NCI-H2196 treated with DMSO at 0.1 percent for 48 hours (cell line): ENCODE measurements around the gene MIGA2.
"Not testable (repeated sequence)": the region's sequence is repeated elsewhere in the genome, so short reads cannot be mapped to it uniquely, and the experiment has no call there.

ENCODE experiments used
- DNase-seq: peaks from one replicate; lab custom pipeline; 2025; ENCODE audit not compliant: unreplicated experiment; lab: John Stamatoyannopoulos, UW

MIGA2 gene, protein sequence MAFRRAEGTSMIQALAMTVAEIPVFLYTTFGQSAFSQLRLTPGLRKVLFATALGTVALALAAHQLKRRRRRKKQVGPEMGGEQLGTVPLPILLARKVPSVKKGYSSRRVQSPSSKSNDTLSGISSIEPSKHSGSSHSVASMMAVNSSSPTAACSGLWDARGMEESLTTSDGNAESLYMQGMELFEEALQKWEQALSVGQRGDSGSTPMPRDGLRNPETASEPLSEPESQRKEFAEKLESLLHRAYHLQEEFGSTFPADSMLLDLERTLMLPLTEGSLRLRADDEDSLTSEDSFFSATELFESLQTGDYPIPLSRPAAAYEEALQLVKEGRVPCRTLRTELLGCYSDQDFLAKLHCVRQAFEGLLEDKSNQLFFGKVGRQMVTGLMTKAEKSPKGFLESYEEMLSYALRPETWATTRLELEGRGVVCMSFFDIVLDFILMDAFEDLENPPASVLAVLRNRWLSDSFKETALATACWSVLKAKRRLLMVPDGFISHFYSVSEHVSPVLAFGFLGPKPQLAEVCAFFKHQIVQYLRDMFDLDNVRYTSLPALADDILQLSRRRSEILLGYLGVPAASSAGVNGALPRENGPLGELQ

DNA sequence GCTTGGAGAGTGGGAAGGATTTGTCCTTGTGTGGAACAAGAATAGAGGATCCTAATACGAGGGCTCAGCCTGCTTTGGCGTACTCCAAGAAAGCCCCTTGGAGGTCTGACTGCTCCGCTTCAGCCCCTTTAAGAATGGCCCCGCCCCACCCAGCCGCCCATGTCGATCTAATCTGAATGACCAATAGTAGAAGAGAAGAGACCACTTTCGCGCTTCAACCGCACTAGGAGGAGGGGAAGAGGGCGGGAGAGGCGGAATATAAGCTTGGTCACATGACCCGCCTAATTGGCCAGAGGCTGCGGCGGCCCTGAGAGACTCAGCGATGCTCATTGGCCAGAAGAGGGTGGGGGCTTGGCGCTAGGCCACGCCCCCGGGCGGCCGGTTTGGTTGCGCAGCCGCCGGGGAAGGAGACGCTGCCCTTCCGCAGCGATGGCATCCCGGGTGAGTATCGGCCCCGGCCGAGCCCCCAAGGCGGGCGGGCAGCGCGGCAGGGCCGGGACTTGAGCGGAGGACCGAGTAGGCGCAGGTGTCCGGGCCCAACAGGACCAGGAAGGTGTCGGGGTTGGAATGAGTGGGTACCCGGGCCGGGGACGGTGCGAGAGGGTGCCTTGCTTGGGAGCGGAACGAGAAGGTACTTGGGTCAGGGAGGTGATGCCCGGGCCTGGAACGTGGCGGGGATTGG, at the start of gene MIGA2:
MIGA2 (plus strand) TSS at position 386 of the 682 bp plus-strand sequence. CDS start 3,969 bp downstream, outside the sequence.
- peak; percentile 98 for DNase-seq

DNA sequence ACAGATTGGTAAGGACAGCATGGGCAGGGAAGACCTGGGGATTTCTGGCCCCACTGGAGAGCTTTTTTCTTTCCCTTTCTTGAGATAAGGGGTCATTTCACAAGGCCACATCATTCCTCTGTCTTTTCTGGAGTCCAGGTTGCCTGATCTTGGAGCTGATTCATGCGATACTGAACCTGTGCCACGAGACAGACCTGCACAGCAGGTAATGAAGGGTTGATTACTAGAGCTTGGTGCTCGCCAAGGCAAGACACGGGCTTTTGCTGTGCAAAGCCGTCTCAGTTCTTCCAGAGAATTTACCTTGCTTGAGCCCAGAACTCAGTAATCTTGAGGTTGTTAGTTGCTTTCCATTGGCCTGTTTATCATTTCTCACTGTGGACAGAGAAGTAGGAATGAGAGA, 49.8 kb upstream of the MIGA2 start:
- no peak for DNase-seq

DNA sequence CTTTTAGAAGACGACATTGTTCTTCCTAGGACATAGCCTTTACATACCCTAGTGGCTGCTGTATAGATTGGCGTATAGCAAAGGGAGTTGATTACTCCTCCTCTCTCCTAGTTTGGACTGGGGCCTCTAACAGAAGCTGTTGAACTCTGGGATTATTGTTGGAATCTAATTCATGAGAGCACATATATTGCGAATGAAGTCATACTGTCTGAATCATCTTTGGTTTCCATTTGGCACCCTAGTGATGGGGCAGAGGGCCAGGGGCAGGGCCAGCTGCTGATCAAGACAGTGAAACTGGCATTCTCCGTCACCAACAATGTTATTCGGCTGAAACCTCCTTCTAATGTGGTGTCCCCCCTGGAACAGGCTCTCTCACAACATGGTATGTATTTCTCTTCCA, 48.6 kb upstream of the MIGA2 start:
- no peak for DNase-seq

DNA sequence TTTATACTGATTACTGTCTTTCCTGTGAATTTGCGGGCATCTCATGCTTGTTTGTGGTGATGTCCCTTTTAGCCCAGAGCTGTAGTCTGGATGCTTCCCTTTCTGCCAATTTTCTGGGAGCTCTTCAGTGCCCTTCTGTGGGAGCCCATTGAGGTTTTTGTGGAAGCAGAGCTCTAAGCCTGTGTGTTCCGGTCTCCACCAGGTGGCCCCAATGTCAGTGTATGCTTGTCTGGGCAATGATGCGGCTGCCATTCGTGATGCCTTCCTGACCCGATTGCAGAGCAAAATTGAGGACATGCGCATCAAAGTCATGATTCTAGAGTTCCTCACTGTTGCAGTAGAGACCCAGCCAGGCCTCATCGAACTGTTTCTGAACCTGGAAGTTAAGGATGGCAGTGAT, 43.4 kb upstream of the MIGA2 start:
- DNase-seq = no peak

DNA sequence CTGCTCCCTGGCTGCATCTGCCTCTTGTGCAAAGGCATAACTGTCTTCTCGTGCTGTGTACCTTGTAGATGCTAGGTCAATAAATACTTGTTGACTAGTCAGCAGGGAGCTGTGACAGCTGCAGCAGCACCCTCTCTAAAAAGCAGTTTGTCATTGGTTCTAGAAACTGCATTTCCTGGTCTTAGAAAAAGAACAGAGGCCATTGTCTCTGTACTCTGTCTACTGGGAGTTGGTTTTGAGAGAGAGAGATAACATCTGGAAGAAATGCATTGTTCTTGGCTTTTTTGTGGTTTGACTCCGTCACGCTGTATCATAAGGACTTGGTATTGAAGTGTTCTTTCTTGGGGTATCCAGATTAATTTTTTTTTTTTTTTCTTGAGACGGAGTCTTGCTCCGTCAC, 40.6 kb upstream of the MIGA2 start:
- no peak for DNase-seq

DNA sequence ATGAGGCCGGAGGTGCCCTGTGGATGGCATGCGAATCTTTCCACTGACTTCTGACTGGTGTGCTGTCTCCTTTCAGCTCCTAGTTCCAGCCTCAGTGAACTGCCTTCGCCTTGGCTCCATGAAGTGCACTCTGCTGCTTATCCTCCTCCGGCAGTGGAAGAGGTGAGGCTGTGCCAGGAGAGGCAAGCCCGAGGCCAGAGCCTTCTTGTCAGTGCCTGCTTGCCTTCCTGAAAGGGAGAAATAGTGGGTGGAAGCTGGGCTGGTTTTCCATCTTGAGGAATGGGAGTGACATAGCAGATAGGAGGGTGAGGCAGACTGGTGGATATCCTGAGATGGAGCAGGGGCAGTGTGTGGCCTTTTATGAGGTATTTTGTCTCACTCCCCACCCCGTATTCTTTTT, 38.0 kb upstream of the MIGA2 start:
- no peak for DNase-seq

DNA sequence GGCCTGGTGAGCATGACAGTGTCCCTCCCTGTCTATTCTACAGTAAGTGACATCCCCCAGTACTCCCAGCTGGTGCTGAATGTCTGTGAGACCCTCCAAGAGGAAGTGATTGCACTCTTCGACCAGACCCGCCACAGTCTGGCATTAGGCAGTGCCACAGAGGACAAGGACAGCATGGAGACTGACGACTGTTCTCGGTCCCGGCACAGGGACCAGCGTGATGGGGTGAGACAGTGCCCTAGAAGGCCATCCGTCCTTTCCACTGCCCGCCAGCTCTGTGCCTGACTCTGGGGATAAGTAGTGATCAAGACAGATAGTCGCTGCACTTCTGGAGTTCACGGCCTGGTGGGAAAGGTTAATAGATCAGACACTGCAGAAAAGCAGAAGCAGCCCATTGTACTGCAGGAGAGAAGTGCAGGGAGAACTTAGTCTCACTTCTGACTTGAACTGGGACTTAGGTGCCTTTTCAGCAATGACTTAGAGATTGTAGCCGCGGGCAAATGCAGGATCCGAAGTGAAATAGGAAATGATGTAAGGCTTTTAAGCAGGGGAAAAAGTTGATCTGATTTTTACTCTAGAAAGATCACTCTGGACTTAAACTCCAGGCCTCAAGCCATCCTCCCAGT, 36.7 kb upstream of the MIGA2 start:
- DNase-seq = no peak

DNA sequence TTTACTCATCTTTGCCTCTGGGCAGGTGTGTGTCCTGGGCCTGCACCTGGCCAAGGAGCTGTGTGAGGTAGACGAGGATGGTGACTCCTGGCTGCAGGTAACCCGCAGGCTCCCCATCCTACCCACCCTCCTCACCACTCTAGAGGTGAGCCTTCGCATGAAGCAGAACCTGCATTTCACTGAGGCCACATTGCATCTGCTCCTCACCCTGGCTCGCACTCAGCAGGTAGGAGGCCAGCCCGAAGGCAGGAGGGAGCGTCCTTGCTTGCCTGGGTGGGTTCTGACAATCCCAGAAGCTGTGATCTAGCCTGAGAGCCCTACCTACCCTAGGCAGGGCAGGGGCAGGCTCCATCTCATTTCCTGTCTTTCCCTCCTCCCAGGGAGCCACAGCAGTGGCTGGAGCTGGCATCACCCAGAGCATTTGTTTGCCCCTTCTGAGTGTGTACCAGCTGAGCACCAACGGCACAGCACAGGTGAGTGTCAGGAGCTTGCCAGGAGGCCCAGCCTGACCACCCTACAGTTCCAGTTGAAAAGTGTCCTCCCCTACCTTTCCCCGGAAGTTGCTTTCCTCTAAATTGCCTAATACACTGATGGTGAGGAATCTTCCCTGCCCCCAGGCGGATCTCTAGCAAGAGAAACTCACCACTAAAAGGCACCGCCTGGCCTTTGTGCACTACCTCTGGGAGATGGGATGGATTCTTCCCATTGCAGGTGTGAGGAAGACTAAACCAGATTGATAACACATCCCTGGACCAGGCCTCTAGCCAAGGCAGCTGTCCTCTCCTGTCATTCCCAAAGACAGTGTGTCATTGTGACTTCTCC, 34.7 kb upstream of the MIGA2 start:
- no peak for DNase-seq

DNA sequence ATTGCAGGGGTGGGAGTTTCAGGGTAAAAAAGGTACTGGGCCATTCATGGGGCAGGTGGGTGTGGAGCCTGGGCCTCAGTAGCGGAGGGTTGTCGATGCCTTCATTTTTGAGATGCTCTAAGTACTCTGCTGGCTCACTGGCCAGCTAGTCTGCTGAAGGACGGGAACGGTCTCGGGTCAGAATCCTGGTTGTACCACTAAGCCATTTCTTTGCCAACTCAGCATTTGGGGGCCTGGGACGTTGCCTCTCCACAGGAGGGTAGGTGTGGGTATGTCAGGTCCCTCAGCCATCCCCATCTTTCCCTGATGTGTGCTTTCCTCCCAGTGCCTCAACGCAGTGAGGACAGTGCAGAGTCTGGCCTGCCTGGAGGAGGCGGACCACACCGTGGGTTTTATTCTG, 33.4 kb upstream of the MIGA2 start:
- DNase-seq = no peak

DNA sequence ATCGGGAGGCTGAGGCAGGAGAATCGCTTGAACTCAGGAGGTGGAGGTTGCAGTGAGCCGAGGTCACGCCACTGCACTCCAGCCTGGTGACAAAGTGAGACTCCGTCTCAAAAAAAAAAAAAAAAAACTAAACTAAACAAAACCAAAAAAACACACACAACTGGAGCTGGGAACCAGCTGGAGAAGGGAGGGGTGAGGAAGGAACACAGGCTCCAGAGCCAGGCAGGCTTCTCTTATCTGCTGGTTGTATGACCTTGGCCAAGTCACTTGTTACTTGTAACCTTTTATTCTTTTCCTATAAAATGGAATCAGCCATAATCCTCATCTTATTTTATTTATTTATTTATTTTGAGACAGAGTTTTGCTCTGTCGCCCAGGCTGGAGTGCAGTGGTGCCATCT, 32.3 kb upstream of the MIGA2 start:
- not testable (repeated sequence) for DNase-seq

DNA sequence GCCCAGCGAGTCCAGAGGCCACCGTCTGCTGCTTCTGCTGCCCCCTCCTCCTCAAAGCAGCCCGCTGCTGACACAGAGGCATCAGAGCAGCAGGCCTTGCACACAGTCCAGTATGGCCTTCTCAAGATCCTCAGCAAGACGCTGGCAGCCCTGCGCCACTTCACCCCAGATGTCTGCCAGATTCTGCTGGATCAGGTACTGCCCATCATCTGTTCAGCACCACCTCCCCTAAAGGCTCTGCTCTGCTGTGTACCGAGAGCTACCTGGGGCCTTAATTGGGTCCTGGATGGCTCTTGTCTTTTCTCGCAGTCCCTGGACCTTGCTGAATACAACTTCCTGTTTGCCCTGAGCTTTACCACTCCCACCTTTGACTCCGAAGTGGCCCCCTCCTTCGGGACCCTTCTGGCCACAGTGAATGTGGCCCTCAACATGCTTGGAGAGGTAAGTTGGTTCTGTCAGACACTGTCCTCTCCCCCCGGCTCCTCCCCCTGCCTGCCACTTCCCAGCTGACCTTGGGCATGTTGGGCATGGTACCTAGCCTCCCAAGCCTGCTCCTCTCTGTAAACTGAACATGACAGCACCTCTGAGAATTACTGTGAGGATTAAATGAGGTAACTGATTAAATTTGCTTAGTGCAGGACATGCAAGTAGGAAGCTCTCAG, 31.0 kb upstream of the MIGA2 start:
- DNase-seq = no peak

DNA sequence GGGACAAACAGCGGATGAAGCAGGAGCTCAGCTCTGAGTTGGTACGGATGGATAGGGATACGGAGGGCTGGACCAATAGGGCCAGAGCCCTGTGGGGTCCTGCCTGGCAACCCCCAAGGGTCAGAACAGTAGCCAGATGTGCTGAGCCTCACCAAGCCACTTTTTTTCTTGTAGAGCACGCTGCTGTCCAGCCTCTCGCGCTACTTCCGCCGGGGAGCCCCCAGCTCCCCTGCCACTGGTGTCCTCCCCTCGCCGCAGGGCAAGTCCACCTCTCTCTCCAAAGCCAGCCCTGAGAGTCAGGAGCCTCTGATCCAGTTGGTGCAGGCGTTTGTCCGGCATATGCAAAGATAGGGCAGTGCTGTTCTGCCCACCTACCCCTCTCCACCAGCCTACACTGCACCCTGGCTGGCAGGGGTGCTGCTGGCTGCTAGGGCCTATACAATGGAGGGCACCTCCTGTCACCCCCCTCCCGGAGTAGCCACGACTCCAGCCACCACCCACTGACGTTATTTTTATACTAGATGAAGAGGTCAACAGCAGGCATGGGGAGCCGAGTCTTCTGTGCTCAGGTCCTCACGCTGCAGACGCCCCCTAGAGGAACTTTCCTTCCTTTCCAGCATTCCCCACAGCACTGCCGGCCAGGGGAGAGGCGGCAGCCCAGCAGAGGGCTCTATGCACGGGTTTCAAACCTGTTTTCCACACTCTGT, 29.9 kb upstream of the MIGA2 start:
- peak; percentile 65 for DNase-seq

DNA sequence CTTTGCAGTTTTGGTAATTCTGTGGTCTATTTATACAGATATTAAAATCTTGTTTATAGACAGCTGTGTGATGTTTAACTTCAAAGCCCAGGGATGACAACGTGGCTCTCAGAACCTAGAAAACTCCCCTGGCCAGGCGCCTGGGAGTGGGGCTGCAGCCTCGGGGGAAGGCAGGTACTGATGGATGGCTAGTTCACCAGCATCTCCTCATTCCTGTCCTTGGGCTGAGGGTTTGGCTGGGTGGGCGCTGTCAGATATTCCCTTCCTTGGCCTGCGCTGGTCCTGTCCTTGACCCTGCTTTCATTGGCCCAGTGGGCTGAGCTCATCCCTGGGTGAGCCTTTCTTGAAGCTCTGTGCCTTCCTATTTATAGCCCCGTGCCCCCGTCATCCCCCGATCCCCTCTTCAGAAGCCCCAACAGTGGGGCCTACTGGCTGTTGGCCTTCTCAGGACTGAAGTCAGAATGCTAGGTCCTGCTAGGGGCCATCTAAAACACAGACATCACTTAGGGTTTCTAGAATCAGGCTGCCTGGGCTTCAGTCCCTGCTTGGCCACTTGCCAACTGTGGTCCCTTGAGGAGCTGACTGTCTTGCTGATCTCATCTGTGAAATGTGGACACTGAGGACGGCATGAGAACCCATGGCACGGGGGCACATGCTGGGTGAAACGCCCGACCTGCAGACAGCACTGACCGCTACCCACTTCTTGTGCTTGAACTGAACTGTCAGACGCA, 29.2 kb upstream of the MIGA2 start:
- DNase-seq = no peak

DNA sequence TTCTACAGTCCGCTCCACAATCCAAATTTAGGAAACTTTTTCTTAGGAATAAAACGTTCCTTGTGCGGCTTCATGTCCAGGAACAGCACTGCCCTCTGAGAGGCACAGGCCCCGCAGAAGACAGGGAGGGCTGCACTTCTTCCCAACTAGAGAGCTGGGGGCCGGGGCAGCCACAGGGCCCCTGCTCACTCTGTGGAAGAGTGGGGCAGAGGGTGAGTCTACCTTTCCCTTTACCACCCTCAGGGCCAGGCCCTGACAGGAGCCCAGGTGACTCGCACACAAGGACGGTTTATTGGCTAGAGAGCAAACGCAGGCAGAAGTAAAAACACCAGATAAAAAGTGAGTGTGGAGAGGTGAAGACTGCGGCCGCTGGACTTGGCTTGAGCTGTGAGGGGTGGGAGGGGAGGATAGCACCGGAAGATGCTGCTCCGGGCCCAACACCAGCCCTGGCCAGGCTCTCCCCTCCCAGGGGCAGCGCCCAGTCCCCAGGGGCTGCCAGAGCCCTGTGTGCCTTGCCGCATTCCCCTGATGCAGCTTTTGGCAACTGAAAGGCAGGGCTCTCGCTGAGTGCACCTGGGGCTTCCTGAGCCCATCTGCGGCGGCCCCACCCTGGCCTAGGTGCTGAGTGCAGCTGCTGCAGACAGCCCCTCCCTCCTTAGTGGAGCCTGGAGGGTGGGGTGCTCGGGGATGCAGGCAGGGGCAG, 28.5 kb upstream of the MIGA2 start:
- DNase-seq = no peak

DNA sequence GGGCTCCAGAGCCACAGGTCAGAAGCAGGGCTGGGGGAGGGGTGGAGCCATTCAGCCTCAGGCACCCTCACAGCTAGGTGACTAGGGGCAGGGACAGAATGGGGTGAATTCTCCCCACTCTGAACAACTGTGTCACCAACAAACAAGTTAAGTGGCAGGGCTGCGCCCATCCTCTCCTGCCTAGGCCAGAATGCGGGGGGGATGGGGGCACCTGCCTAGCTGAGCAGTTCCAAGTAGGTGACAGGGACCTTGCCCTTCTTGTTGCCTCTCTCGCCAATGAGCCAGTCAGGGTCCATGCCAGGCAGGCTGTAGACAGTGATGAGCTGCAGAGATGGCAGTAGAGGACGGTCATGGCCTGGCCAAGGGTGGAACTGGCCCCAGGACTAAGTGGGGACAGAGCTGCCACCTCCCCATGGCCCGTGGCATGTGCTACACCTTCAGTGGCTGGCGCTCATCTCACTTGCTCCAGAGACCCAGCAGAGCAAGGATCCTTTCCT, 27.9 kb upstream of the MIGA2 start:
- no peak for DNase-seq

DNA sequence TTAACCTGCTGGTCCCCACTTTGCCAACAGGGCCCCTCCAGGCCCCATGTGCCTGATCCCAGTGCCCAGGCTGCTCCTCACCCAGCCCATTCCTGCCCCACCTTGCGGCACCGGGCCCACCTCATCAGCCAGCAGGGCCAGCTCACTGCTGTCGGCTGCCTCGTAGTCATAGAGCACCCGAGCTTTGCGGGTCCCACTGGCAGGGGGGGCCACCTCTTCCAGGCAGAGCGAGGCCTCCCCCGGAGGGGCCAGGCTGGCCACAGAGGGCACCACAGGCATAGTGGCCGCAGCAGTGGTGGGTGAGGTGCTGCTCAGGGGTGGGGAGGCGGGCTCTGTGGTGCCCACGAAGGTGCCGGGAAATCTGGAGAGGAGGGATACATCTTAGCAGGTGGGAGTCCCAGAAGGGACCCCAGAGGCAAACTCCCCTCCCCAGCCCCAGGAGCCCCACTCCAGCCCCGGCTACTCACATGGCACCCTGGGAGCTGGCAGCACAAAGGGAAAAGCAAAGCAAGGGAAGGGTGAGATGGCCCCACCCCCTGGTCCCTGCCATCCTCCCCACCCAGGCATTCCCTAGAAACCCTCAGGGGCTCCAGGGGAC, 27.3 kb upstream of the MIGA2 start:
- no peak for DNase-seq

DNA sequence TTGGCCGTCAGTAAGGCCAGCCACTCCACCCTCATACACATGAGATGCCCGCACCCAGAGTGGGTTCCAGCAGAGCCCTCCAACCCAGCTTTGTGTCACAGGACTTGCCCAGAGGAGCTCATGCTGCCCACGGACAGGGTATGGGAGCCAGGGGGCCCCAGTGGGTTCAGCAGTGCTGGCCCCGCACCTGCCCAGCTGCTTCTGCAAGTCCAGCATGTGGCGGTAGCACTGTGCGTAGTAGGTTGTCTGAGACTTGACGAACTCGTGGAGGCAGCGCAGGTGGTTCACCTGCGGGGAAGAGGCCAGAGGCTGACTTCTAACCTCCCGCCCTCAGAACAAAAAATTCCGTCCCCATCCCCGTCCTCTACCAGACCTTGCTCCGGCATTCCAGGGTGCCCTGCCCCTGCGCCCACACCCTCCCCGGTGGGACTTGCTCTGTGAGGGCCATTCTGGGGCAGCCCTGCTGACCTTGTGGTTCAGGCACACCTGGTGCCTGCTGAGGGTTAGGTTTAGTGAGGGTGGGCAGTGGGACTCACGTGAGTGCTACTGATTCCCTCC, 26.8 kb upstream of the MIGA2 start:
- DNase-seq = no peak
